Fibroblast of villous mesenchyme (primary cell): ENCODE results near the gene RPIA. TPM values are rescaled to one million over a fixed set of nuclear protein-coding genes. Genes with fewer than 3 reads are reported as not detected.
A peak's percentile ranks its signal among the peaks of the same experiment; 100 is the strongest.

Source experiments
- DNase-seq: peaks from one replicate; pipeline ENCODE4 v3.0.0-alpha.2; 2010; ENCODE audit warnings: low read depth
- H3K4me3 ChIP-seq: 2 replicates; pipeline ENCODE4 v1.5.1; 2011; ENCODE audit warnings: low read depth, mild to moderate bottlenecking, low read length
- total RNA-seq: library from RNA; depleted of rRNA; stranded (reverse); fragments of >200 nt; gene quantifications from 2 replicates; pipeline ENCODE4 v1.2.3, GENCODE V29; 2012
- TF ChIP-seq, protein P1 (sequence below): IDR thresholded peaks from 2 replicates; pipeline ENCODE4 v1.5.1; 2012; ENCODE audit warnings: low read depth, mild to moderate bottlenecking, low read length; ENCODE audit not compliant: insufficient read depth

RPIA gene
- total RNA-seq, 1 donor = 9.5 TPM

DNA sequence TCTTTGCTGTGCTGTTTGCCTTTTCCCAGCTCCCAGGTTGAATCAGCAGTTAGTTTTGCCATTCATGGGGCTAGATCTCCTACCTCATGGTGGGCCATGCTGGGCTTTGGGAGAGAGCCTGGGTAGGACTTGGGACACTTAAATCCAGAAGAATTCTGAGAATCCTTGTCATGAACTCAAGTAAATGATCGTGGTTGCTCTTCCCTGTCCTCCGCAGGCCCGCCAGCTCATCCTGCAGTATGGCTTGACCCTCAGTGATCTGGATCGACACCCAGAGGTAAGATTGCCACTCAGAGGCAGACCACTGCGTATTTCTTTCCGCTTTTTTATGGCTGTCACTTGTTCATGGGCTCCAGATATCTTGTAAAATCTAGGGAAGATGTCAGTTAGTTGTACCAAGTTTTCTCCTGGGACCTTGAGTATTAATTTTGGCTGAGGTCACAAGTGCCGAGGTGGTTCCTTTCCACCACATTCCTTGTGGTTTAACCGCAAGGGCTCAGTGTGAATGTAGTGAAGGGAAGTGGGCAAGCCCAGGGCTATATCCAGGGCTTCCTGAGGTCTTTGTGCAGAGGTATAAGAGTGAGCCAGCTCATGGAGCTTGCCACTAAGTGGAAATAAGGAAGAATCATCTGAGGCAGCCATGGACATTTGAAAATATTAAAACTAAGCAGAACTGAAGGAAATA is 37.7 kb downstream of the RPIA start:
- TF ChIP-seq, protein P1, sequence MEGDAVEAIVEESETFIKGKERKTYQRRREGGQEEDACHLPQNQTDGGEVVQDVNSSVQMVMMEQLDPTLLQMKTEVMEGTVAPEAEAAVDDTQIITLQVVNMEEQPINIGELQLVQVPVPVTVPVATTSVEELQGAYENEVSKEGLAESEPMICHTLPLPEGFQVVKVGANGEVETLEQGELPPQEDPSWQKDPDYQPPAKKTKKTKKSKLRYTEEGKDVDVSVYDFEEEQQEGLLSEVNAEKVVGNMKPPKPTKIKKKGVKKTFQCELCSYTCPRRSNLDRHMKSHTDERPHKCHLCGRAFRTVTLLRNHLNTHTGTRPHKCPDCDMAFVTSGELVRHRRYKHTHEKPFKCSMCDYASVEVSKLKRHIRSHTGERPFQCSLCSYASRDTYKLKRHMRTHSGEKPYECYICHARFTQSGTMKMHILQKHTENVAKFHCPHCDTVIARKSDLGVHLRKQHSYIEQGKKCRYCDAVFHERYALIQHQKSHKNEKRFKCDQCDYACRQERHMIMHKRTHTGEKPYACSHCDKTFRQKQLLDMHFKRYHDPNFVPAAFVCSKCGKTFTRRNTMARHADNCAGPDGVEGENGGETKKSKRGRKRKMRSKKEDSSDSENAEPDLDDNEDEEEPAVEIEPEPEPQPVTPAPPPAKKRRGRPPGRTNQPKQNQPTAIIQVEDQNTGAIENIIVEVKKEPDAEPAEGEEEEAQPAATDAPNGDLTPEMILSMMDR = no peak
- H3K4me3 ChIP-seq = no peak overlapping the region
- peak; percentile 30 for DNase-seq

DNA sequence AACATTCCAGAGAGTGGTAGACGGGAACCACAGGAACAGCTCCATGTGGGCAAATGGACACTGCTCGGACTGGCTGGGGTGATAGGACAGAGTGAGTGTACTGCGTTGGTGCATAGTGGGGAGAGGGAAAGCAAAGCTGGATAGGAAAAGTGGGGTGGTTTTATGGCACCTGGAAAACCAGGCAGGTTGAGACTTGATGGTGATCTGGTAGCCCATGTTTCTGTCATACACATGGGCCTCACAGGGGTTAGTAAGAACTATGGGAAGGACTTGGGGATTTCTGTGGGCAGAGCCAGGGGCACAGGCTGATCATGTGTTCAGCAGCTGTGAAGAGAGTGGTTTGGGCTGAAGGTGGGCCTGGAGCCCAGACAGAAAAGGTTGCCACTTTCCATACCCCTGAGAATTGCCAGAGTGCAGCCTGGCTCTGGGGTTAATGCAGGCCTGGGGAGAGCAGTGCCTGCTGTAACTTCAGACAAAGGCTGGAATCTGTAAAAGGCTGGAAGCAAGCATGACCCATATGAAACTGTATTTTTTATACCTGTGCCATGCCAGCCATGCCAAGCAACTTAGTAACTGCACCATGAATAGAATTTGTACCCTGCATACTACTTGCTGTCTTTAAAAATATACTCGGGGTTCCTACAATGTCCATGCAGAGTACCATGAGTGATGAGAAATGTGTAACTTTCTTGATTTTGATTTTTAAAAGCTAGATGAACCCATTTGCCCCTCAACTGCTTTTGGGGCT is 41.9 kb downstream of the RPIA start:
- TF ChIP-seq, protein P1 = no peak
- DNase-seq = no peak
- no peak overlapping the region for H3K4me3 ChIP-seq

DNA sequence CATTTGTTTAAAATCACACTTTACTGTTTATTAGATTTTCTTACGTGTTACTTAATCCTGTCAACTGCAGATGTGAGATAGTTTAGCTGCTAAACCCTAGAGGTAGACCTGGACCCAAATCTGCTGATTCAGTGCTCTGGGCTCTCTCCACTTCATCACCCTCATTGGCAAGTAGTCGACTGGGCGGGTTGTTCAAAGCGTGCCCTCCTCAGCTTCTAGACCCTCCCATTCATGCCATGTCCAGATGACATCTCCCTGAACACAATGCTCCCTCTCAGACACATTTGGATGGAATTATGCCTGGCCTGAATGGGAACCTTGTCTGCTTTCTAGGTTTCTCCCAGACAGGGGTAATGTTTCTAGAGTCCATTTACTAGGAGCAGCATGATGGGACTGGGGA is 43.7 kb downstream of the RPIA start:
- H3K4me3 ChIP-seq = no peak overlapping the region
- TF ChIP-seq, protein P1 = no peak
- DNase-seq = no peak

DNA sequence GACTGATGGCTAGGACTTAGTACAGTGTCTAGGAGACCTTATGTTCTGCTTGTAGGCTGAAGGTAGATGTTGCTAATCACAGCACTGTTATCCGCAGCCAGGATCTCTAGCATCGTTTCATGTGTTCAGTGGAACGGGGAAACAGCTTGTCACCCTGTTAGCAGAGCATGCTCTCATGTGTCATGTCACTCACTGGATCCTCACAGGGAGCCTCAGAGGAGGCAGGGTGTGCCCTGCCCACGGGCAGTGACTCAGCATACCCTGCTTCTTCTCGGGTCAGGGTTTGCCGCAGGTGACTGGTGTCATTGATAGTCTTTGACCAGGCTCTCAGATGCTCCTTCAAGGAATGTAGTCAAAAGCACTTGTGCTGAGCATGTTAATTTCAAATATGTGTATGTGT is 44.4 kb downstream of the RPIA start:
- H3K4me3 ChIP-seq = no peak overlapping the region
- no peak for DNase-seq
- TF ChIP-seq, protein P1 = no peak

DNA sequence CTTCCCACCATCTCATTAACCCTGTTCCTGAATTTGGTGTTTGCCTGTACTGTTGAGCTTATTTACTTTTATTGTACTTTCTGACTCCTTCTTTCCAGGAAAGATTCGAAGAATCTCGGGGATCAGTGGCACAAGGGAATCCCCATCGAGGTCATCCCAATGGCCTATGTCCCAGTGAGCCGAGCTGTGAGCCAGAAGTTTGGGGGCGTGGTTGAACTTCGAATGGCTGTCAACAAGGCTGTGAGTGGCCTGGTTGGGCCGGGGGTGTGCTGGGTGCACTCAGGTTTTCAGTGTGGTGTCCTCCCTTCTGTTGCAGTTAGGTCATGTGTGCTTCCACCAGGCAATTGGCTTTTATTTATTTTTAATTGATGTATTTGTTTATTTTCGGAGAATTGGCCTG is 45.0 kb downstream of the RPIA start:
- TF ChIP-seq, protein P1 = no peak

DNA sequence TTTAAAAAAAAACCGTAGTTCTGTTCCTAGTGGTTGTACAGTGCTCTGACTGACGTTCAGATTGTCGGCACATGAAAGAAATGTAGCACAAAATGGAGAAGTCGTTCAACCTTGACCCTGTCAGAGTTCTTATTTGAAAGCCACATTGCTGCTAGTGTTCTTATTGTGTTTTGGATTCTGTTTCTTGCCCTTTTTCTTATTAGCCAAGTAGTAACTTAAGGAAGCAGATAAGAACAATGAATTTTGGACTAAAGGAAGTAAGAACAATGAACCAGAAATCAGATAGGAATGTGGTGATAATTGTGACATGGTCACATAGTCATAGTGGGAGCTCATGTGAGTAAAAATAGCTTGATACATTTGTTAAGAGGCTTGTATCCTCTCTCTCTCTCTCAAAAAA is 45.9 kb downstream of the RPIA start:
- no peak for DNase-seq
- no peak overlapping the region for H3K4me3 ChIP-seq
- TF ChIP-seq, protein P1 = no peak

More for the DNA sequence above, 45.0 kb downstream of the RPIA start:
- no peak overlapping the region for H3K4me3 ChIP-seq
- DNase-seq = no peak
